ENCODE measurements around the gene CEBPG.

Gene CEBPG

GRCh38 chr19:33345163-33345562, 28.3 kb upstream of the CEBPG start:
- Histone ChIP-seq H3K27ac (ENCODE audit: low read length) (no peak overlapping the region), H3K4me3 (ENCODE audit: low read length) (no peak overlapping the region), H3K36me3 (replicated peaks; ENCODE audit: insufficient read depth, low read length) (no peaks in the 10 kb centered on the region), H3K9me3 (replicated peaks; ENCODE audit: insufficient read depth, low read length) (no peaks in the 10 kb centered on the region), H3K9ac (ENCODE audit: low read length) (no peak overlapping the region), H3K4me2 (ENCODE audit: low read depth, low read length) (no peak overlapping the region), H3K79me2 (ENCODE audit: low read length) (no peaks in the 10 kb centered on the region), H3K27me3 (replicated peaks; ENCODE audit: insufficient read depth, low read length) (peaks cover 74% of the 10 kb centered on the region), H3K4me1 (ENCODE audit: low read length) (no peaks in the 10 kb centered on the region), H4K20me1 (ENCODE audit: insufficient read depth, low read length) (no peaks in the 10 kb centered on the region), H3K9me2 (replicated peaks; ENCODE audit: insufficient read depth, low read length) (no peaks in the 10 kb centered on the region), H2AFZ (ENCODE audit: low read length) (no peak overlapping the region), H3F3A (ENCODE audit: insufficient read depth, low read length) (no peaks in the 10 kb centered on the region)
- DNase-seq: no peak
- TF ChIP-seq EZH2phosphoT487 (IDR thresholded peaks at IDR 0.05; ENCODE audit: low read length): no peak

GRCh38 chr19:33346665-33347064, 26.8 kb upstream of the CEBPG start:
- no peaks in the 10 kb centered on the region for H3F3A ChIP-seq (ENCODE audit: insufficient read depth, low read length)
- H3K27me3 ChIP-seq (replicated peaks; ENCODE audit: insufficient read depth, low read length): peaks cover 88% of the 10 kb centered on the region
- no peaks in the 10 kb centered on the region for H3K9me3 ChIP-seq (replicated peaks; ENCODE audit: insufficient read depth, low read length)
- no peaks in the 10 kb centered on the region for H3K79me2 ChIP-seq (ENCODE audit: low read length)
- H3K9me2 ChIP-seq (replicated peaks; ENCODE audit: insufficient read depth, low read length): no peaks in the 10 kb centered on the region
- H3K4me2 ChIP-seq (ENCODE audit: low read depth, low read length): no peak overlapping the region
- no peaks in the 10 kb centered on the region for H3K4me1 ChIP-seq (ENCODE audit: low read length)
- H3K4me3 ChIP-seq (ENCODE audit: low read length): no peak overlapping the region
- H3K36me3 ChIP-seq (replicated peaks; ENCODE audit: insufficient read depth, low read length): no peaks in the 10 kb centered on the region
- DNase-seq: no peak
- no peak overlapping the region for H2AFZ ChIP-seq (ENCODE audit: low read length)
- H3K9ac ChIP-seq (ENCODE audit: low read length): no peak overlapping the region
- TF ChIP-seq CTCF (IDR thresholded peaks at IDR 0.05; ENCODE audit: low read length) (no peak), EZH2phosphoT487 (IDR thresholded peaks at IDR 0.05; ENCODE audit: low read length) (no peak), EZH2 (optimal IDR thresholded peaks at IDR 0.05; ENCODE audit: low read depth, low read length) (no peak)
- no peak overlapping the region for H3K27ac ChIP-seq (ENCODE audit: low read length)
- no peaks in the 10 kb centered on the region for H4K20me1 ChIP-seq (ENCODE audit: insufficient read depth, low read length)

GRCh38 chr19:33347300-33347699, 26.2 kb upstream of the CEBPG start:
- H3K27me3 ChIP-seq (replicated peaks; ENCODE audit: insufficient read depth, low read length): peaks cover 94% of the 10 kb centered on the region
- no peaks in the 10 kb centered on the region for H3K4me1 ChIP-seq (ENCODE audit: low read length)
- no peaks in the 10 kb centered on the region for H3K36me3 ChIP-seq (replicated peaks; ENCODE audit: insufficient read depth, low read length)
- H3K4me2 ChIP-seq (ENCODE audit: low read depth, low read length): no peak overlapping the region
- no peak overlapping the region for H3K27ac ChIP-seq (ENCODE audit: low read length)
- H4K20me1 ChIP-seq (ENCODE audit: insufficient read depth, low read length): no peaks in the 10 kb centered on the region
- H3K9me2 ChIP-seq (replicated peaks; ENCODE audit: insufficient read depth, low read length): no peaks in the 10 kb centered on the region
- H3K4me3 ChIP-seq (ENCODE audit: low read length): no peak overlapping the region
- no peaks in the 10 kb centered on the region for H3K79me2 ChIP-seq (ENCODE audit: low read length)
- no peak overlapping the region for H2AFZ ChIP-seq (ENCODE audit: low read length)
- no peaks in the 10 kb centered on the region for H3F3A ChIP-seq (ENCODE audit: insufficient read depth, low read length)
- DNase-seq: no peak
- H3K9me3 ChIP-seq (replicated peaks; ENCODE audit: insufficient read depth, low read length): no peaks in the 10 kb centered on the region
- TF ChIP-seq EZH2phosphoT487 (IDR thresholded peaks at IDR 0.05; ENCODE audit: low read length) (no peak), CTCF (IDR thresholded peaks at IDR 0.05; ENCODE audit: low read length) (no peak), EZH2 (optimal IDR thresholded peaks at IDR 0.05; ENCODE audit: low read depth, low read length) (no peak)
- no peak overlapping the region for H3K9ac ChIP-seq (ENCODE audit: low read length)

GRCh38 chr19:33348301-33349010, 25.1 kb upstream of the CEBPG start:
- no peak overlapping the region for H3K9ac ChIP-seq (ENCODE audit: low read length)
- no peaks in the 10 kb centered on the region for H4K20me1 ChIP-seq (ENCODE audit: insufficient read depth, low read length)
- H3F3A ChIP-seq (ENCODE audit: insufficient read depth, low read length): no peaks in the 10 kb centered on the region
- H3K4me1 ChIP-seq (ENCODE audit: low read length): no peaks in the 10 kb centered on the region
- H3K4me3 ChIP-seq (ENCODE audit: low read length): no peak overlapping the region
- no peaks in the 10 kb centered on the region for H3K79me2 ChIP-seq (ENCODE audit: low read length)
- no peaks in the 10 kb centered on the region for H3K9me2 ChIP-seq (replicated peaks; ENCODE audit: insufficient read depth, low read length)
- DNase-seq: no peak
- no peak overlapping the region for H3K4me2 ChIP-seq (ENCODE audit: low read depth, low read length)
- H3K36me3 ChIP-seq (replicated peaks; ENCODE audit: insufficient read depth, low read length): no peaks in the 10 kb centered on the region
- TF ChIP-seq EZH2 (optimal IDR thresholded peaks at IDR 0.05; ENCODE audit: low read depth, low read length) (no peak), CTCF (IDR thresholded peaks at IDR 0.05; ENCODE audit: low read length) (no peak), EZH2phosphoT487 (IDR thresholded peaks at IDR 0.05; ENCODE audit: low read length) (no peak)
- no peak overlapping the region for H2AFZ ChIP-seq (ENCODE audit: low read length)
- no peaks in the 10 kb centered on the region for H3K9me3 ChIP-seq (replicated peaks; ENCODE audit: insufficient read depth, low read length)
- no peak overlapping the region for H3K27ac ChIP-seq (ENCODE audit: low read length)
- H3K27me3 ChIP-seq (replicated peaks; ENCODE audit: insufficient read depth, low read length): peaks cover 84% of the 10 kb centered on the region

All from MM.1S (cell line).